DMS114 treated with DMSO at 0.1 percent for 48 hours (cell line): Measurements from ENCODE around the gene LZTS3.
"Not testable (repeated sequence)": the region's sequence is repeated elsewhere in the genome, so short reads cannot be mapped to it uniquely, and the experiment has no call there.

ENCODE experiments used
- DNase-seq: peaks from one replicate; lab custom pipeline; 2025; ENCODE audit not compliant: unreplicated experiment; lab: John Stamatoyannopoulos, UW

LZTS3 gene

DNA sequence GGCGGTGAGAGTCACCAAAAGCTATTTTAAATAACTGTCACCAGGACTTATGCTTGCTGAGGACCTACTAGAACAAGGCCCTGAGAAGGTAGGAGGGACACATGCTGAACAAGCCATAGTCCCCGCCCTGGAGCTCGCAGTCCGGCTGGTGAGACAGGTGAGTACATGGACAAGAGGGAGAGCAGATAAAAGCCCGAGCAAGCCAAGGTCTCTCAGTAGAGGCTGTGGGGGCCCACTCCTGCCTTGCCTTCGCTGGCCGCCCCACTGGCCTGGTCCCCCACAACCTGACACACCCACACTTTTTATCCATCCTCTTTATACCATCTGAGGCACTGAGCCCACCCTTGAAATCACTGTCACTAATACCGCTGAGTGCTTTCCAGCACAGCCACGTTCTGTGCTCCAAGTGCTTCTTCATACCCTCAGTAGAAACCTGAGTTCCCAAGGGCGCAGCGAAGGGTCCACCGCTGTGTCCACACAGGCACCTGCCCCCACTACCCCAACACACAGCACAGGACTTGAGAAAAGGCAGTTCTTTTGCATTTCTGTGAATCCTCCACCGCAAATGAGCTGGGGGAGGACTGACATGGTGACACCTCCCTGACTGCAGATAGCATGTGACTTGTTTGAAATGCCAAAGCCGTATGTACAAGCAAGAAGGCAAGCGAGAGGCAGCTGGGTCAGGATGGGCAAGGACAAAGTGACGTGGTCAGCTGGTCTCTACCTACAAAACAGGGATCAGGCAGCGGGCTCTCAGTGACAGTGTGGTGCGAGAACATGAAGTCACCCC is 19.1 kb upstream of the LZTS3 start:
- DNase-seq, result no peak

DNA sequence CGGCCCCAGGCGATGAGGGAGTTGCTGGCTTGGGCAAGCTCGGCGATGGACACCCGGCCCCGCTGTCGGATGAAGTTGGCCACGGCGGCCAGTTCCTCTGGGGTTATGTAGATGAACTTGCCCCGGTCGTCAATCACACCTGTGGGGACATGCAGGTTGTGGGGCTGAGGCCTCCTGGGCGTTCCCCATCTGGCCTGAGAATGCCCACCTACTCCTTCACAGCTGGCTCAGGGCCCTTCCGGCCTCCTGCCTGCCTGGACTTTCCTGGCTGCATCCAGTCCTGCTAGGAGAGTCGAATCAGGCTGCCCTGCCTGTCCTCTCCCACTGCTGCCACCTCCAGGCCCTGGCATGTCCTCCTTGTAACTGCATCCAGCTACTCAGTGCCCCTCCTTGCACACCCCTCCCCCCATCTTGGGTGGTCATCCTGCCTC is 17.3 kb upstream of the LZTS3 start:
- no peak for DNase-seq

DNA sequence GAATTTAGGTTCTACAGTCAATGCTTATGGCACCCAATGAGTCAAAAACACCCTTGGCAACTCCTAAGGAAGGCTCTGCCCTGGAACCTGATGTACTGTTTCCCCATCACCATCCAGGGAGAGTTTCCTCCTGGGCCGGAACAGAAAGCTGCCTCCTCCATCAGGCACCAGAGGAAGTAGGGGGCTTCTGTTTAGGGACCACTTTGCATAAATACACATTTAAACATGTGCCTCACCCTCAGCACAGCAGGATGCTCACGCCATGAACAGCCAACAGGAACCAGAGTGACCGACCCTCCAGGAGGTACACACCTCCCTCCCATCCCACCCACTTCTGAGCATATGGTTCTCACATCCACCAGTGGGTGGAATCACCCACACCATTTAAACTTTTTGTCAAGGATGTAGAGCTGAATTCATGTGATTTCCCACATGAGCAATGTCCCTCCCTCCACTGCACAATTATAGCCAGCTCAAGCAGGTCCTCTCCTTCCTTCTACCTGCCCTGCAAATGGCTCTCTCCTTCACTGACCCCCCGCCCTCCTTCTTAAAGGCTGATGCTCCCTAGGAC is 16.3 kb upstream of the LZTS3 start:
- no peak for DNase-seq

DNA sequence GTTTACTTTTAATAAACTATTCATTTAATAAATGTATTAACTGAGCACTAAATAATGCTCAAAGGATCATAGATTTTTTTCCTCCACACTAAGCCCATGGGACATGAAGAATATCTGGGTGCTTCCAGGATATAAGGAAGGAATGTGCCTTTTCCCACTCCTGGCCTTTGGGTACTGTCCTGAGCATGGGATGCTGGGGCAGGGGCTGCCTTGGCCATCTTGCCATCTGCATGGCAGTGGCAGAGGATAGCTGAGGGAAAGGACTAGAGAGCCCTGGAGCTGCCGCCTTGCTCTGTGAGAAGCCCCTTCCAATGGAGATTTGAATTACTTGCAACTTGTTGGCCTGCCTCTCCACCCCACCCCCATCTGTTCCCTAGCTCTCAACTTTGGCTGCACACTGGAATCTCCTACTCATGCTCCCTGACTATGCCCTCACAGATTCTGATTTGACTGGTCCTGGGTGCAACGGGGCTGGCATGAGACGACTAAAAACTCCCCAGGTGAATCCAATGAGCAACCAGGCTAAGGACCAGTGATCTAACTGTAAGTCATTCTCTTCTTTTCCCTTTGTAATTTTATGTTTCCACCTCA is 15.6 kb upstream of the LZTS3 start:
- no peak for DNase-seq

DNA sequence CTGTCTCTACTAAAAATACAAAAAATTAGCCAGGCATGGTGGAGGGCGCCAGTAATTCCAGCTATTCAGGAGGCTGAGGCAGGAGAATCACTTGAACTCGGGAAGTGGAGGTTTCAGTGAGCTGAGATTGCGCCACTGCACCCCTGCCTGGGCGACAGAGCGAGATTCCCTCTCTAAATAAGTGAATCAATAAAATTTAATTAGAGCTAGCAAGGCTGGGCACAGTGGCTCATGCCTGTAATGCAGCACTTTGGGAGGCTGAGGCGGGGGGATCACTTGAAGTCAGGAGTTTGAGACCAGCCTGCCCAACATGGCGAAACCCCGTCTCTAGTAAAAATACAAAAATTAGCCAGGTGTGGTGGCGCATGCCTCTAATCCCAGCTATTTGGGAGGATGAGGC is 14.5 kb upstream of the LZTS3 start:
- not testable (repeated sequence) for DNase-seq

DNA sequence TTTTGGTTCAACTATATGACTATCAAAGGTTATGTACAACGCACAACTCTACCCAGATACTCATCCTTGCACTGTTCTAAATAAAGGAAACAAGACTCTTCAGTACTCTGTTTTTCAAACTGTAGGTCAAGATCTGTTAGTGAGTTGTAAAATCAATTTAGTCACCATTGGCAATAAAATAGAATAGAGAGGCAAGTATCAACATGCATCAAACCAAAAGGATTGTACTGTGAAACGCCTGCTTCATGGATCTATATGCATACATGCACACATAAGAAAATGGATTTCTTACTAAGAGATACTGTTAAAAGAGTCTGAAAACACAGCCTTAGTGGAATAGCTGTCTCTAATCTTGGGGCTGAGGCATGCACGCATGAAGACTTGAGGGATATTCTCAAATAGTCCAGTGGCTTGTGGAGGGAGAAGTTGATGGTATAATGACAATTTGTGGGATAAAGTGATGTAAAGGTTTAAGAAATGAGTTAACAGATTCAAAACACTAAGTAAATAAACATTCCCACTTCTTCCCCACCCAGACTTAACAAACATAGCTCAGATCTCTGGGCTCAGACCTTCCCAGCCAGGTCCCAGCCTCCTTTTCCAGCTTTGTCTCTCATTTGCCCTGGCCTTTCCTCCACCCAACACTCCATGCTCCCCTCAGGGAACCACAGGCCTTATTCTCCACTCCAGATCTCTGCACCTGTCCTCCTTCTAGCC is 10.7 kb upstream of the LZTS3 start:
- no peak for DNase-seq

DNA sequence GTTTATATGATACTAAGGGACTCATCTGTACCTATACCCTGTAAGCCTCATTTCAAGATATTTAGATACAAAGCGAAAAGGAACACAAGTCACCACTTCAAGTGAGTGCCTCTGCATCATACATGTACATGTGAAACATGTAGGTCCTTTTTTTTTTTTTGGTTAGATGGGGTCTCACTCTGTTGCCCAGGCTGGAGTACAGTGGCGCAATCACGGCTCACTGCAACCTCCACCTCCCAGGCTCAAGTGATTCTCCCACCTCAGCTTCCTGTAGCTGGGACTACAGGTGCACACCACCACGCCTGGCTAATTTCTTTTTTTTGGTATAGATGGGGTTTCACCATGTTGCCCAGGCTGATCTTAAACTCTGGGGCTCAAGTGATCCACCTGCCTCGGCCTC is 9.1 kb upstream of the LZTS3 start:
- not testable (repeated sequence) for DNase-seq

DNA sequence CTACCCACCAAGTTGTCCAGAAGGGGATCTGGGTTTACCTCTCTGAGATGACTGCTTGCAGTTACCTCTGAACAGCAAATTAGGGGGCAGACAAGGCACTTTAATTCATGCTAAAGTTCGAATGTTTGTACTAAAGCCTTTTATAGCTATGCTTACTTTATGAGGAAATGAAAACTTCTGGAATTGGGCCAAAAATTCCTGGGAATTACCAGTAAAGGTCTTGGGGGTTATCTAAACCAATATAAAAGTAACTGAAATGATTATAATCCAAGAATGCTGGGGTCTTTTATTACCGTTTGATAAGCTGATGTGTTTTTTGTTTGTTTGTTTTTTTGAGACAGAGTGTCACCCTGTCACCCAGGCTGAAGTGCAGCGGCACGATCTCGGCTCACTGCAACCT is 7.9 kb upstream of the LZTS3 start:
- DNase-seq, result no peak

DNA sequence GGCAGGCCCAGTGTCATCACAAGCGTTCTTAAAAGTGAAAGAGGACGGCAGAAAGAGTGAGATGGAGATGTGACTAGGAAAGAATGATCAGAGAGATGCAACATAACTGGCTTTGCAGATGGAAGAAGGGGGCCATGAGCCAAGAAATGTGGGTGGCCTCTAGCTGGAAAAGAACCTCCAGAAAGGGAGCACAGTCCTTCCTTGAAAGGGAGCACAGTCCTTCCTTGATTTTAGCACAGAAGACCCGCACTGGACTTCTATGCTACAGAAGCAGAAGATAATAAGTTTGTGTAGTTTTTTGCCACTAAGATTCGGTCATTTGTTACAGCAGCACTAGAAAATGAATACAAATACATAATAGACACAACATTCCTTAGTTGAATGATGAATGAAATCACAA is 7.0 kb upstream of the LZTS3 start:
- no peak for DNase-seq

DNA sequence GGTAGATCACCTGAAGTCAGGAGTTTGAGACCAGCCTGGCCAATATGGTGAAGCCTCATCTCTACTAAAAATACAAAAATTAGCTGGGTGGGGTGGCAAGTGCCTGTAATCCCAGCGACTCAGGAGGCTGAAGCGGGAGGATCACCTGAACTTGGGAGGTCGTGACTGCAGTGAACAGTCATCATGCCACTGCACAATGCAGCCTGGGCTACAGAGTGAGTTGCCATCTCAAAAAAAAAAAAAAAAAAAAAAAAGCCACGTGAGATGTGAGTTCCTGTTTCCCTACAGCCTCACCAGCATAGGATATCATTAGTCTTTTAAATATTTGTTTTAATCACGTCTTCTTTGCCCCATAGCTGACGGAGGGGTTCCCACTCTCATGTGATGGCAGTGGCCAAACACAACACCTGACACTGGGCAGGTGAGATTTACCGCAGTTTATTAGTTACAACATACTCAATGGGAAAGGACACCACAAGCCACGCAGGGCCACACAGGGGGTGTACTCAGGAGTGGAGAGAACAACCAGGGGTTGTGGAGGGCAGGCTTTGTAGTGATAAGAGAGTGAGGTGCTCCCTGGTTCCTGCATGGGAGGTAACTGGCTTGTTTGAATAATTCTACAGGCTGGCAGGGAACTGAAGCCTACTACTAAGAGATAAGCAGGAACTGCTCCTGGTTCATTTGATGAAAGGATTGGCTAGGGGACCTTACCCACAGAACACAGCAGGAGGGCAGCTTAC is 4.6 kb upstream of the LZTS3 start:
- no peak for DNase-seq

DNA sequence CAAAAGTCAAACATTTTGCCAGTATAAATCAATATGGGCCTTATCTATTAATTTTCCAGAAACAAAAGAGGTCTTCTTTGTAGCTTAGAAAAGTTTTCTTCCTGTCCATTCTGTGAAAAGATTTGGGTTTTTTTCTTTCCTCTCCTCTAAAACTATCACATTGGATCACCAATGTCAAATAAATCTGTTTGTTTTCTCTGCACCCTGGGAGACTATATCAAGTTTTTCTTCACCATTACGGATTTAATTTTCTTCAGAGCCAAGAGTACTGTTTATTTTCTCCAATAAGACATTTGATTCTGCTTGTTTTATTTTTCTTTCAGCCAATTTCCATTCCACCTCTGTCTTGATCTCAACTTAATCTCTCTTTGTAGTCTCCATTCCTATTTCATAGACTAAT is 1.9 kb upstream of the LZTS3 start:
- DNase-seq, result no peak

DNA sequence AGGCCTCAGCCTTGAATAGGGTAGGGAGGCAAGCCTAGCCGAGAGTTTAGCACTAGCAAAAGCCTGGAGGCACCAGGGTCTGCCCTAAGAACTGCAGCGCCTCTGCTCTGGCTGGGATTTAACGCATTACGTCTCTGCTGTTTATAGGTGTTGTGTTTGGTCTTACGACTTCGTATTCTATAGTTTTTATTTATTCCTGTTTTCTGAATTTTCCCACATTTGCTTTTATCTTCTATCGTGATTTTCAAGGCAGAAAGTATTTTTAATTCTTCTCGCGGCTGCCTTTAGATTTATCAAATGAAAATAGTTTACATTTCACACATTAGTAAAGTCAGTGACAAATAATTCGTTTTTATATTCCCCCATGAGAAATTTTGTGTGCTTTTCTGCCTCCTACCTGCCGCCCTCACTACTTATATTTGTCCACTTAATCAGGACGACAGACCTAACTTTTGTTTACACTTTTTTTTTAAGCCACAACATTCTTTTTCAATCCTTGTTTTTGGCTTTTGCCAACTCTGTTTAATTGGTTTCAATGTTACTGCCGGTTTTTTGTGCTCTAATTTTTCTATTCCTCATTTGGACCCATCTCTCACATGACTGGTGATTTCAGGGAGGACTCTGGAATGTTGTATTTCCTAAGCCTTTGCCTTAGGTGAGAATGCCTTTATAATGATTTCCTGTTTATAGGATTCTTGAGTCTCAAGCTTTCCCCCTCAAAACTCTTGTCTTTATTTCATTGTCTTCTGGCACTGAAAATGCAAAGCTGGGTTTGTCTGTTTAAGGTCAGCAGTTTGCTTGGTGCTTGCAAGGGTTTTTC is 1.3 kb upstream of the LZTS3 start:
- no peak for DNase-seq

DNA sequence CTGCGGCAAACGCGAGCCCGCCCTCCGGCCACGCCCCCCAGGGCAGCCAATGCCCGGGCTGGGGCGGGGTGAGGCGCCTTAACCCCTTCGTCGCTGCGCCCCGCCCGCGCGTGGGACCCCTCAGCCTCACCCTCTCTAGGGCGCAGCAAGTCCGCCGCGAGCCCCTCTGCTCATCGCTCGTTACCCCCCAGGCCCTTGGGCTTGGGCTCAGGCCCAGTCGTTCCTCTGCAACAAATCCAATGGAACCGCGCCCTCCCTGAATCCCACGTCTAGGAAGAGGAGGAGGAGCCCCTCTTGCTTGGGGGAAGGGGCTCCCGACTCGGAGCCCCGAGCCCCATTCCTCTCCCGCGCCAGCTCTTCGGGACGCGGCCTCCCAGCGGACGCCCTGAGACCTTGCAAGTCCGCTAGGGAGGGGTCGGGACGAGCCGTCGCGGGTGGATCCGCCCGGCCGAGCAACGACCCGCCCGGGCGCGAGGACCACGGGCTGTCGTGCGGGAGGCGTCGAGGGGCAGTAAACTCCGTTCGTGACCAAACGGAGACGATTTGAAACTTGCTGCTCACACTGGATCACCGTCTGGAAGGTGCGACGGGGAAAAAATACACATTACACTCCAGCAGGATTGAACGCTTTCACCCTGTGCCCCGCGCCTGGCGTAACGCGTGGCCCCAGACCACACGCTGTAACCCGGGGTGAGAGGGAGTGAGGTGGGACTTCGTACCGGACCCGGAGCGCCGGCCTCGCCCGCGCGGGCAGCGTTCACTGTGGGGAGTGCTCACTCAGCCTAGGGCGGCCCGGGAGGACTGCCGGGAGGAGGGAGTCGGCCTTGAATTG is 477 bp upstream of the LZTS3 start:
- peak; percentile 55 for DNase-seq

DNA sequence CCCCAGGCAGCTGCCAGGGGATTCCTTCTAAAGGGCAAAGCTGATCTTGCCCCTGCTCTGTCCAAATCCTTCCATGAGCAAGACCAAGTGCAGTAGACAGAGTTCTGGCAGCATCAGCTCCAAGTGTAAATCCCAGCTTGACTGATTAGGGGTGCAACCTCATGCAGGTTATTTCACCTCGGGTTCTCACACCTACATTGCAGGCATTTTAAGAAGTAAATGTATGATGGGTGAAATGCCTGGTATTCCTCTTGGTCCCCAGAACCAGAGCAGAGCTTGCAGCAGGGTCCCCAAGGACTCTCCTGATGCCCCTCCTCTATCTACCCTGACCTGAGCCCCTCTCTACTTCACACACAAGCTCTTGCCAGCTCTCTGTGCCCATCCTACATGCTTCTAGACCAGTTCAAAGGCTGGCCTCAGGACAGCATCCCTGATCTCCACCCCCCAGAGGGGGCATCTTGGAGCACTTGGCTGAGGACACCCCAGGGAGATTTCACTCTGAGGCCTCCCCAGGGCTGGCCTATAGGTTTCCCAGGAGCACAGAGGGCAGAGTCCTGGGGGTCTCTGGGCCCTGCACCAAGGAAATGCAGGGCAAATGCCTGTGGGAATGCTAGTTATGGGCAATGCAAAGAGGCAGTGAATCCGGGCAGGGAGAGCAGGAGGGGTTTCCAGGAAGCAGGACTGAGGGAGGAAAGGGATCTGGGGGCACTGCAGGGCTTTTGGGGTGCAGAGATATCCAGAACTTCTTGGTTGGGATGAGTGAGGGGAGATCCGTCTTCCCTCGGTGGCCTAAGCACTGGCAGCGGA is 1.0 kb downstream of the LZTS3 start:
- no peak for DNase-seq

DNA sequence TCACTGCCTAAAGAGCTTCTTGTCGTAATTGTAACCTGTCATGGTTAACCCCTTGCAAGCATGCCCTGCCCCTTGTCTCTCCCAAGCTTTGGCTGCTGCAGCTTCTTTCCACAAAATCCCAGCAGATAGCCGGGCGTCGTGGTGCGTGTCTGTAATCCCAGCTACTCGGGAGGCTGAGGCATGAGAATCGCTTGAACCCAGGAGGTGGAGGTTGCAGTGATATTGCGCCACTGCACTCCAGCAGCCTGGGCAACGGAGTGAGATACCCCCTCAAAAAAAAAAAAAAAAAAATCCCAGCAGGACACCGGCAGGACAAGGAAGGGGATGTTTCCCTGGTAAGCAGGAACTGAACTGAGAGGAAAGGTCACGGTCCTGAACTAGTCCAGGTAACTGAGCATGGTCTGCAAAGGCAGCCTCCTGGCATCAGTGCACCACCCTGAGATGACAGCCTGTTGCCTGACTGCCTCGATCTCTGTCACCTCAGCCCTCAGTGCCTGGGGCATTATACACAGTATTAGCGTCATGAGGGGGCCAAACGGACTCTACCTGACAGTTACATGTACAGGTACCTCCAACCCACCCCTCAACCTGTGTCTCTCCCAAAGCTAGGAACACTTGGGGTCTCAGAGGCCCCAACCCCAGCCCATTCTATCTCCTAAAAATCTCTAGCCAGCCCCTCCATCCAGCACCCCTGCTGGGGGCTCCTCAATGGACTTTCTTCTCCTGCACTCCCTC is 1.8 kb downstream of the LZTS3 start:
- no peak for DNase-seq

DNA sequence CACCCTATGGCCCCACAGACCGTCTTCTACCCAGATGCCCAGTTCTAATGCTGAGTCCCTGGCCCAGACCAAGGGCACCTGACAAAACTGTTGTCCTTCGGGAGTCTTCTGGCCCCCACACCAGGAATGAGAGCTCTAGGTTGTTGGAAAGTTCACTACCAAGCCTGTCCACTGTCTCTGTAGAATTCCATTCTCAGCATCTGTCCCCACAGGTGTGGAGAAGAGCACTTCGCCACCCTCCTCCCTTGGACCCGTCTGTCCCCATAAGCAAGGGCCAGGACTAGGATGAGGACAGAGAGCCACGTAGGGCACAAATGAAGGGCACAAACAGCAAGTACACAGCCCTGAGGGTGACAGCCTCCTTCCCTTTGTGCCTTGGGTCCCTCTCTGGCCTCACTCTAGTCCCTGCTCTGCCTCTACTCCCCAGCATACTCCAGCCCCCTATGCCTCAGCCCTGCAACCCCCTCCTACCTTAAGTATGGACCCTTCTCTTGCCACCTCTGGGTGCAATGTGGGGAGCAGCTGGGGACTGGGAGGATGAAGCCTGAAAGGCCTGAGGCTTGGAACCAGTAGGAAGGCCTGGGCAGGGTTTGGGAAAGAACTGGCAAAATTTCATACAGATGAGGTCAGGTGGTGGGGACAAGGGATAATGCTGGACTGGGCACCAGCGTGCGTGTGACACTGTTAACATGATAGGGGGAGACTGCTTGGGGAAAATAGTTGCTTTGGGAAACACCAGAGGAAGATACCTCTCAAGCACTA is 4.3 kb downstream of the LZTS3 start:
- no peak for DNase-seq
